ENCODE results near the gene LRRK2.
"Not testable (repeated sequence)": the region's sequence is repeated elsewhere in the genome, so short reads cannot be mapped to it uniquely, and the experiment has no call there.

The LRRK2 gene

GRCh38 chr12:40315375-40315774 lies 90.6 kb downstream of the LRRK2 start:
- DNase-seq (ENCODE audit: low spot score), result no peak

GRCh38 chr12:40324261-40324660 lies 99.5 kb downstream of the LRRK2 start:
- DNase-seq (ENCODE audit: low spot score), result no peak

- peak; percentile 24 for DNase-seq (ENCODE audit: low spot score)
Observed at GRCh38 chr12:40325349-40325960, 100.7 kb downstream of the LRRK2 start.

- DNase-seq (ENCODE audit: low spot score), result peak; percentile 12
Observed at GRCh38 chr12:40327535-40327934, 102.7 kb downstream of the LRRK2 start.

DNA sequence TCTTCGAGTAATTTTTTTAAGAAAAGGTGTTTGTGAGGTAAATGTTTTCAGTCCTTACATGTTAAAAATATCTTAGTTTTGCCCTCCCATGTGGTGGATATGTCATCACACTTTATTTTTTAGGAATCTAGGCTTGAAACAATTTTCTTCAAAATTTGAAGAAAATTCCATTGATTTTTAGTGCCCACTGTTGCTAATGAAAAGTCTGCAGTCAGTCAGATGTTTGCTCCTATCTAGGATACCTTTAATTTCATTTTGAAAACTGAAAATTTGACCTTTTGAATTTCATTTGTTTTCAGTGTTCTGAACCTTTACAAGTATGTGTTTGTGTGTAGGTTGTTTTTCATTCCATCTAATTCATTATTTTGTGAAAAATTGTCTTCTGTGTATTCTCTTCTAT lies 105.4 kb downstream of the LRRK2 start:
- no peak for DNase-seq (ENCODE audit: low spot score)

DNA sequence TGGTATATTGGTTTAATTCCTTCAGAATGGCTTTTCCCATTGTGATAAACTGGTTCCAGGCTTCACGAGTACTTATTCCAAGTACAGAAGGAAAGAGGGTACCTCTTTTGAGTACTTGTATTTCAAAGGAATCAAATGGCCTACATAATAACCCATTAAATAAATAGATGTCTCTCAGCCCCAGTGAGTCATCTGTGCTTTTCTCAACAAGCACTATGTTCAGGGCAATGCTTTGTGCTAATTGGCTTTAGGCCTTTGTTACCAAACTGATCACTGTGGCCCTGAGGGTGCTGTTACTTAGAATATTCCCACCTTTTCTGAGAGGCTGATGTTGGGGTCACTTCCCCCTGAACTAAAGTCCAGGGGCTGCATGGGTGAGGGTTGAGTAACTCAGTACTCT lies 107.1 kb downstream of the LRRK2 start:
- DNase-seq (ENCODE audit: low spot score), result no peak

- peak; percentile 9 for DNase-seq (ENCODE audit: low spot score)
Observed at GRCh38 chr12:40335991-40336390, 111.2 kb downstream of the LRRK2 start.

DNA sequence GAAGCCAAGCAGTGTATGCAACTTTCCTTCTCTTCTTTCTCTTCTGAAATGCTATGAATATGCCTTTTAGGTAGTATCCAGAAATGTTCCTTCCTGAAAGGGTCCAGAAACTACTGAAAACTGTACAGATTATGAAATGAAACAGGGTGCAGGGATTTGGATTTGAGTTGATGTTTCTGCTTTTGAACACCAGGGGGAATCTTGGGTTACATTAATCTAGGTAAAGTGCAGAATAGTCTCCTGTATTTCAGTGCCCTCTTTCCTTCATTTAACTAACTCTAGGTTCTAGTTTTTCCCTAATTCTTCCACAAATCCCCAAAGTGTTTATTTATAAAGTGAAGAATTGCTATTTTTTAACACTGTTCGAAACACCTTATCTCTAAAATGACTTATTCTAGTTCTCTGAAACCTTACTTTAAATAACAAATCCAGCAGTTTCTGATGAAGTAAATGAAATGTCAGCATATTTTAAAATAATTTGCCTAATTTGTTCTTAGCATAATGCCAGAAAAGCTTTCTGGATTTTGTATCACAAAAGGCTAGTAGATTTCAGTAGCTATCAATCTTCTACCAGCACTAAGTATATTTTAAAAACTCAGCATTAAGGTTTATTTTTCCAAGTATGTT lies 111.9 kb downstream of the LRRK2 start:
- peak; percentile 52 for DNase-seq (ENCODE audit: low spot score)

DNA sequence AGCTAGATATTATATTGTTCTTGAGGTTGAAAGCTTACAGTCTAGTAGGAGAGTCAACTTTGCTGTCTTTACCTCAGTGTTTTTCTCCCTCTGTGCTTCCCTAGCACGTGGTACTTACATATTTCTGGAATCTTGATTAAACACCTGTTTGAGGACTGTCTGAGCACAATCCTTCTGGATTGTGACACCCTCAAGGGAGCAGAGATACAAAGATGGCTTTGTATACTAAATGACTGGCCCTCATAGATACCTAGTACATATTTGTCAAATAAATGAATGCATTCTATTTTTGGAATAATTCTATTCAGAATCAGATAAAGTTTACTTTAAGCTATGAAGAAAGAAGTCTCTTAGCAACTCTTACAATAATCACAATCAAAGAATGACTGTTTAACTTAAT lies 113.3 kb downstream of the LRRK2 start:
- DNase-seq (ENCODE audit: low spot score), result no peak

DNA sequence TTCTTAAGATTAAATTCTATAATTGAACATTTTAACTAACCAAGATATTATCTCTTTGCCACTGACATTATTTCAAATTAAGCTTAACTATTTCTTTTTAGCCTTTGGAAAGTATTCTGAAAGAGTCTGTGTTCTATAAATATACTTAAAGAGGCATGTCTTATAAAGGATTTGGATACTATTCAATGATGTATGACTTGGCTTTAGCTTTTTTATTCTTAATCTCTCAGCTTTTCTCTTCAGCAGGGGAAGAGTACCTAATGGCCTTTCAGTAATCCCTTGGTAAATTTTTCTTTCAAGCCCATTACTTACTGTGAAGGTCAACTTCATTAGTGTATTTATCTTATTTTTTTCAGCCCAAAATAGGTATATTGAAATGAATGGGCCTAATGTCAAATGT lies 113.8 kb downstream of the LRRK2 start:
- no peak for DNase-seq (ENCODE audit: low spot score)

GRCh38 chr12:40342010-40342409 lies 117.2 kb downstream of the LRRK2 start:
- no peak for DNase-seq (ENCODE audit: low spot score)

- no peak for DNase-seq (ENCODE audit: low spot score)
Observed at GRCh38 chr12:40343124-40343523, 118.3 kb downstream of the LRRK2 start.

- no peak for DNase-seq (ENCODE audit: low spot score)
Observed at GRCh38 chr12:40344312-40344711, 119.5 kb downstream of the LRRK2 start.

- DNase-seq (ENCODE audit: low spot score), result no peak
Observed at GRCh38 chr12:40351976-40352375, 127.2 kb downstream of the LRRK2 start.

DNA sequence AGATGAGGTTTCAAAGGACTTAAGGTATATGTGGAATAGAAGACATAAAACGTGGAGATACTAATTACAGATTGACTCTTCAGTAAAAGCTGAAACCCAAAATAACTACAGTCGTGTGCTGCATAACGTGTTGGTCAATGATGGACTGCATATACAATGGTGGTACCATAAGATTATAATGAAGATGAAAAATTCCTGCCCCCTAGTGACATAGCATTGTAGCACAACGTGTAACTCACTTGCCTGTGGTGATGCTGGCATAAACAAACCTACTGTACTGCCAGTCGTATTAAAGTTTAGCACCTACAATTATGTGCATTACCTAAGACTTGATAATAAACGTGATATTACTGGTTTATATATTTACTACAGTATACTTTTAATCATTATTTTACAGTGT lies 150.3 kb downstream of the LRRK2 start:
- DNase-seq (ENCODE audit: low spot score), result no peak

- no peak for DNase-seq (ENCODE audit: low spot score)
Observed at GRCh38 chr12:40376533-40377267, 151.9 kb downstream of the LRRK2 start.

DNA sequence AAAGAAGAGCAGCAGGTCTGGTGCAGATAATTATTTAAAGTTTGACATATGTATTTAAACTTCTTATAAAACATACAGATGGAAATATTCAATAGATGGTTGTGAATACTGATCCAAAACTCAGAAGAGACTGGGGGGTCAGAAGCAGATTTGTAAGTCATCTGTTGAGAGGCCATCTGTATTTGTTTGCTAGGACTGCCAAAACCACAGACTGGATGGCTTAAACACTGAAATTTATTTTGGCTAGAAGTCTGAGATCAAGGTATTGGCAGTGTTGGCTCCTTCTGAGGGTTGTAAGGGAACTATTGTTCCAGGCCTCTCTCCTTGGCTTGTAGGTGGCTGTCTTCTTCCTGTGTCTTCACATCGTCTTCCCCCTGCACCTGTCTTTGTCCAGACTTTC lies 153.9 kb downstream of the LRRK2 start:
- DNase-seq (ENCODE audit: low spot score), result no peak

DNA sequence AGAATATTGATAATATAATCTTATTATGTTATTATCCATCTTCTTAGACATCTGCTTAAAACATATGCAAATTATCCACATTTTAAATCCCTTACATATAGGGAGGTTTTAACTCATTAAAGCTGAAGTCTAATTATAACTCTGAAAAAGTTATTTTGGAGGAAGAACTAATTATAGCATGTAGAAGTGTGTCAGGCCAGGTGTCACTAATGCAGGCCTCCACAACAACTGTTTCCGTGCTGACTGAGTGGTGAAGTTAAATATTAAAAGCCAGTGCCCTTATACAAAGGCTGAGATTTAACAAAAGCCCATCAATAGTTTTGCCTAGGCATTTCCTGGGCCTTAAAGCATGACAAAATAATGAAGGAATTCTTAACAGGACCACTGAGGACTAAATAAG lies 157.4 kb downstream of the LRRK2 start:
- DNase-seq (ENCODE audit: low spot score), result no peak

DNA sequence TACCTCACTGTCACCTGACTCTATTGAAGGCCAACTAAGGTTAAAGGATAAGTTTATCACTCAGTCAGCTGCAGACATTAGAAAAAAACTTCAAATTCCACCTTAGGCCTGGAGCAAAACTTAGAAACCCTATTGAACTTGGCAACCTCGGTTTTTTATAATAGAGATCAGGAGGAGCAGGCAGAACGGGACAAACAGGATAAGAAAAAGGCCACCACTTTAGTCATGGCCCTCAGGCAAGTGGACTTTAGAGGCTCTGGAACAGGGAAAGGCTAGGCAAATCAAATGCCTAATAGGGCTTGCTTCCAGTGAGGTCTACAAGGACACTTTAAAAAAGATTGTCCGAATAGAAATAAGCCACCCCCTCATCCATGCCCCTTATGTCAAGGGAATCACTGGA lies 162.5 kb downstream of the LRRK2 start:
- DNase-seq (ENCODE audit: low spot score), result not testable (repeated sequence)

DNA sequence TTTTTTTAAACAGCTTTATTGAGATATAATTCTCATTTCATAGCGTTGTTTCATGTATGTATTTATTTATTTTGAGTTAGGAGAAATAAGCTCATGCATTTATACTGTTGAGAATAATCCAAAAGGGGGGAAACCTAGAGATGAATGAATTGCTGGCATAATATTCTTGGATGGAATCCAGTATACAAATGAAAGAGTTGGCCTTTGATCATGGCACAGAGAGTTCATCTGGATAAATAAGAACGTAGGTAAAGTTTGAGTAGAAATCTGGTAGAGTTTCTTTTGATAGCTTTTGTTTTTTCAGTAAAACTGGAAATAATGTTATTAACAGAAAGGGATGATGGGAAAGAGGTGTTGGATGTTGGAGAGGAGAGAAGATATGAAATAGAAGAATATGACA lies 166.2 kb downstream of the LRRK2 start:
- no peak for DNase-seq (ENCODE audit: low spot score)

DNA sequence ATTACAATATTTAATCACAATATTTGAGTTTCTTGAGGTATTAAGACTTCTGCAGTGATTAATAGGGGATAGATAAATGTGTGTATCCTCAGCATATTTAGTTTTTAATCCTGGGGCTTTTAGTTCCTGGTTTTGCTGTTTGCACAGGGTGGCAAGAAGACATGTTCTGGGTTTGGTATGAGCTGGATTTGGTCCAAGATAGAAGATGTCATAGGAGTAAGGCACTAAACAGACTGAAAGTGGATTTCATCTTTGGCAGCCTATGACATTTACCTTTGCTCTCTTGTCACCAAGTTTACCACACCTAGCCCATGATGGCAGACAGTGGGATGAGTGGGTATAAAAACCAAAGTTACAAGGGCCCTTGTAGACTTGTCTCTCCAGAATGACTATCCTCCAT lies 168.2 kb downstream of the LRRK2 start:
- no peak for DNase-seq (ENCODE audit: low spot score)

DNA sequence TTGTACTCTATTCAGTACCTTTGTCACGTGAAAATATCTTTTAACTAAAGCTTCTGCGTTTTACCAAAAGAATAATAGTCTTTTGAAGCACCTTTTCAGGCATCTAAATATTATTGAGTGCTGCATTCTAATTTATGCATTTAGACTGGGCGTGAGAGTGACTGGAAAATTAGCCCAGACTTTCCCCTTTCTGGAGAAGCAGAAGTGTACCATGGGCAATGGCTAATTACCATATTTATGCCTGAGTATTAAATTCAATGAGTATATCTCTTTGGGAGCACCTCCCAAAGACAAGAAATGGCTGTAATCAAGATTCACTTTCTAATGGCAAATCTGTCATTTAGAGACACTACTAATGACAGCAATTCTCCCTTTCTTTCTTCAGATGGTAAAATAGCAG lies 174.9 kb downstream of the LRRK2 start:
- no peak for DNase-seq (ENCODE audit: low spot score)

DNA sequence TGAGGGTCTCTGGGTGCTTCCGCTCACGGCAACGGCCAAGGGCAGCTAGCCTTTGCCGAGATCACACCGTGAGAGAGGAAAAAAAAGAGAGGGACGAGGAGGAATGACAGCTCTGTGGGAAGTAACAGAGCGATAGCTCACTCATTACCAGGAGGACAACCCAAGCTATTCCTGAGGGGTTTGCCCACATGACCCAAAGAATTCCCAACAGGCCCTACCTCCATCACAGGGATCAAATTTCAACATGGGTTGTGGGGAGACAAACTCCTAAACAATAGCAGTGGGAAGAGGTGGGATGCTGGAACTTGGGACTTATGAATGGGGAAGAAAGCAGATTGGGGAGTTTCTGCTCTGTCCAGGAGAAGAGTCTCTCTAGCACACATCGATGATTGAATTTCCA lies 180.6 kb downstream of the LRRK2 start:
- no peak for DNase-seq (ENCODE audit: low spot score)
